H9 (cell line): ENCODE measurements around the gene PRPF6. TPM values are rescaled to one million over a fixed set of nuclear protein-coding genes. Genes with fewer than 3 reads are reported as not detected.

Experiments used
- DNase-seq: peaks from one replicate; pipeline ENCODE4 v3.0.0-alpha.2; 2017
- H2AFZ ChIP-seq: one replicate; pipeline ENCODE4 v1.6.1; 2013; ENCODE audit warnings: mild to moderate bottlenecking, low read length, control low read depth, moderate library complexity
- H2AK5ac ChIP-seq: 2 replicates; pipeline ENCODE4 v1.6.1; 2013; ENCODE audit warnings: low read length, control low read depth, mixed read lengths; ENCODE audit not compliant: insufficient read length
- H2BK120ac ChIP-seq: one replicate; pipeline ENCODE4 v1.6.1; 2013; ENCODE audit warnings: low read depth, mild to moderate bottlenecking, low read length, control low read depth, inconsistent platforms; ENCODE audit not compliant: poor library complexity, severe bottlenecking
- H2BK12ac ChIP-seq: 2 replicates; pipeline ENCODE4 v1.6.1; 2013; ENCODE audit warnings: low read length, control low read depth, mixed read lengths, low read depth; ENCODE audit not compliant: insufficient read length
- H2BK15ac ChIP-seq: 2 replicates; pipeline ENCODE4 v1.6.1; 2013; ENCODE audit warnings: low read depth, low read length, control low read depth
- H2BK20ac ChIP-seq: one replicate; pipeline ENCODE4 v1.6.1; 2013; ENCODE audit warnings: low read depth, mild to moderate bottlenecking, low read length, control low read depth, inconsistent platforms; ENCODE audit not compliant: poor library complexity, severe bottlenecking
- H2BK5ac ChIP-seq: 2 replicates; pipeline ENCODE4 v1.6.1; 2013; ENCODE audit warnings: low read length, control low read depth, mixed read lengths; ENCODE audit not compliant: insufficient read length
- H3K14ac ChIP-seq: 2 replicates; pipeline ENCODE4 v1.6.1; 2013; ENCODE audit warnings: low read length, control low read depth; ENCODE audit not compliant: insufficient read depth
- H3K18ac ChIP-seq: 2 replicates; pipeline ENCODE4 v1.6.1; 2013; ENCODE audit warnings: low read depth, mild to moderate bottlenecking, mixed read lengths, low read length, control low read depth; ENCODE audit not compliant: insufficient read length
- H3K23ac ChIP-seq: 2 replicates; pipeline ENCODE4 v1.6.1; 2013; ENCODE audit warnings: low read length, control low read depth, mixed read lengths, low read depth; ENCODE audit not compliant: insufficient read length
- H3K23me2 ChIP-seq: 2 replicates; pipeline ENCODE4 v1.6.1; 2013; ENCODE audit warnings: low read depth, mild to moderate bottlenecking, mixed read lengths, low read length, control low read depth; ENCODE audit not compliant: insufficient read length, poor library complexity, severe bottlenecking
- H3K27ac ChIP-seq: 2 replicates; pipeline ENCODE4 v1.5.1; 2013; ENCODE audit warnings: low read length, control low read depth, mixed read lengths, low read depth; ENCODE audit not compliant: insufficient read length
- H3K27me3 ChIP-seq: 2 replicates; pipeline ENCODE4 v1.6.1; 2013; ENCODE audit warnings: low read length, control low read depth, inconsistent platforms; ENCODE audit not compliant: insufficient read depth
- H3K4ac ChIP-seq: 2 replicates; pipeline ENCODE4 v1.6.1; 2013; ENCODE audit warnings: low read depth, mild to moderate bottlenecking, control low read depth, inconsistent platforms, low read length, moderate library complexity
- H3K4me1 ChIP-seq: 2 replicates; pipeline ENCODE4 v1.6.1; 2013; ENCODE audit warnings: low read length, control low read depth, inconsistent platforms; ENCODE audit not compliant: insufficient read depth
- H3K4me2 ChIP-seq: 2 replicates; pipeline ENCODE4 v1.6.1; 2013; ENCODE audit warnings: low read length, control low read depth, mixed read lengths; ENCODE audit not compliant: insufficient read length, insufficient read depth
- H3K56ac ChIP-seq: 2 replicates; pipeline ENCODE4 v1.6.1; 2013; ENCODE audit warnings: low read depth, mild to moderate bottlenecking, mixed read lengths, low read length, control low read depth; ENCODE audit not compliant: insufficient read length
- H3K79me1 ChIP-seq: 2 replicates; pipeline ENCODE4 v1.6.1; 2013; ENCODE audit warnings: low read depth, mild to moderate bottlenecking, moderate library complexity, low read length, control low read depth, inconsistent platforms; ENCODE audit not compliant: insufficient read depth, poor library complexity, severe bottlenecking
- H3K79me2 ChIP-seq: 2 replicates; pipeline ENCODE4 v1.6.1; 2013; ENCODE audit warnings: low read length, control low read depth, inconsistent platforms; ENCODE audit not compliant: insufficient read depth
- H3K9ac ChIP-seq: 2 replicates; pipeline ENCODE4 v1.6.1; 2013; ENCODE audit warnings: low read length, control low read depth, mixed read lengths; ENCODE audit not compliant: insufficient read length; ENCODE audit errors: extremely low read depth
- H3K9me3 ChIP-seq: one replicate; pipeline ENCODE4 v1.6.1; 2013; ENCODE audit warnings: low read depth, low read length, inconsistent platforms; ENCODE audit not compliant: control insufficient read depth
- H3T11ph ChIP-seq: one replicate; pipeline ENCODE4 v1.6.1; 2013; ENCODE audit warnings: mild to moderate bottlenecking, low read length, control low read depth, inconsistent platforms
- H4K20me1 ChIP-seq: one replicate; pipeline ENCODE4 v1.6.1; 2013; ENCODE audit not compliant: control insufficient read depth, insufficient read length, insufficient read depth
- H4K5ac ChIP-seq: 2 replicates; pipeline ENCODE4 v1.6.1; 2013; ENCODE audit warnings: low read depth, mild to moderate bottlenecking, mixed read lengths, low read length, control low read depth; ENCODE audit not compliant: insufficient read length
- H4K8ac ChIP-seq: replicated peaks from 2 replicates; pipeline ENCODE4 v1.6.1; 2013; ENCODE audit warnings: low read length, control low read depth, mixed read lengths, low read depth; ENCODE audit not compliant: insufficient read length
- H4K91ac ChIP-seq: 2 replicates; pipeline ENCODE4 v1.6.1; 2013; ENCODE audit warnings: low read depth, mild to moderate bottlenecking, moderate library complexity, mixed read lengths, low read length, control low read depth; ENCODE audit not compliant: insufficient read length
- H3K27ac Mint-ChIP-seq, 3 experiments: 2 replicates in 2 of 3; 3 replicates in 1 of 3; pipeline ENCODE4 v1.8.0; 2020 to 2021; ENCODE audit warnings: mixed read lengths in 3 of 3, mild to moderate bottlenecking in 1 of 3, moderate library complexity in 1 of 3
- H3K27me3 Mint-ChIP-seq: 2 replicates; pipeline ENCODE4 v1.8.0; 2021; ENCODE audit warnings: low read depth, mild to moderate bottlenecking, moderate library complexity, mixed read lengths
- H3K36me3 Mint-ChIP-seq, 3 experiments: 2 replicates in 2 of 3; 3 replicates in 1 of 3; pipeline ENCODE4 v1.8.0; 2020 to 2021; ENCODE audit warnings: low read depth in 3 of 3, mixed read lengths in 3 of 3; ENCODE audit not compliant: insufficient read depth in 1 of 3
- H3K4me1 Mint-ChIP-seq, 2 experiments: 2 replicates each; pipeline ENCODE4 v1.8.0; 2020; ENCODE audit warnings: mixed read lengths in 2 of 2
- H3K4me3 Mint-ChIP-seq, 2 experiments: 2 replicates in 1 of 2; 3 replicates in 1 of 2; pipeline ENCODE4 v1.8.0; 2020 to 2021; ENCODE audit warnings: mild to moderate bottlenecking in 2 of 2, mixed read lengths in 2 of 2, moderate library complexity in 1 of 2
- H3K9me3 Mint-ChIP-seq, 2 experiments: 2 replicates in 1 of 2; 3 replicates in 1 of 2; pipeline ENCODE4 v1.8.0; 2020; ENCODE audit warnings: mild to moderate bottlenecking in 2 of 2, mixed read lengths in 2 of 2, moderate library complexity in 1 of 2
- CTCF ChIP-seq: fragments of 200-600 bp; sonication (generic); conservative IDR thresholded peaks from 3 replicates; pipeline ENCODE4 v1.8.0; 2021; ENCODE audit warnings: antibody characterized with exemption, mild to moderate bottlenecking
- WGBS: extraction: QIAGEN DNeasy Blood & Tissue Kit; methylation state at CpG from one replicate; pipeline ENCODE4 v1.1.7; 2013; ENCODE audit warnings: missing lambda C conversion rate, low lambda C conversion rate, mixed read lengths; ENCODE audit not compliant: insufficient read length; ENCODE audit errors: extremely low coverage; 5-methylcytosine and 5-hydroxymethylcytosine counted together
- total RNA-seq: library from RNA; stranded (reverse); gene quantifications from 2 replicates; pipeline ENCODE4 v1.2.1, GENCODE V29; 2021

PRPF6 gene
- total RNA-seq, 1 experiment from 2014 or later, result 87.9 TPM

- Histone ChIP-seq H4K91ac (no peak within 1 kb of the TSS), H3K18ac (no peak within 1 kb of the TSS), H4K20me1 (no peaks in the 10 kb centered on the region), H3K79me1 (no peaks in the 10 kb centered on the region), H3K56ac (no peak within 1 kb of the TSS), H3K4me1 (no peaks in the 10 kb centered on the region), H2AK5ac (no peak within 1 kb of the TSS), H3K23me2 (no peaks in the 10 kb centered on the region), H4K8ac (no peak within 1 kb of the TSS), H3K23ac (no peak within 1 kb of the TSS), H3K4me2 (peak within 1 kb of the TSS; percentile 7), H3T11ph (no peak within 1 kb of the TSS), H3K9ac (no peak within 1 kb of the TSS), H4K5ac (no peak within 1 kb of the TSS), H2BK20ac (no peak within 1 kb of the TSS), H3K79me2 (no peaks in the 10 kb centered on the region), H3K27me3 (peaks cover 26% of the 10 kb centered on the region; the same call in 1 of the 2 replicates), H3K14ac (no peak within 1 kb of the TSS), H3K4ac (no peak within 1 kb of the TSS), H2AFZ (no peak within 1 kb of the TSS), H3K27ac (no peak within 1 kb of the TSS), H2BK5ac (no peak within 1 kb of the TSS), H2BK120ac (no peak within 1 kb of the TSS), H2BK15ac (no peak within 1 kb of the TSS), H3K9me3 (no peaks in the 10 kb centered on the region), H2BK12ac (no peak within 1 kb of the TSS)
- Mint-ChIP-seq H3K27ac (no peak within 1 kb of the TSS), H3K9me3 (peaks cover 0 to 3% of the 10 kb centered on the region in 2 experiments; a peak in 1 of 5 replicates), H3K4me3 (peak within 1 kb of the TSS; percentile 56 to 75), H3K27me3 (peaks cover 76% of the 10 kb centered on the region), H3K4me1 (peaks cover 22 to 31% of the 10 kb centered on the region in 2 experiments), H3K36me3 (peaks cover 0 to 2% (median 0%) of the 10 kb centered on the region in 3 experiments; a peak in 2 of 7 replicates)
- peak; percentile 53 for DNase-seq
- WGBS, result no CpG with 5 or more reads among the region's 111 CpGs
- no peak for TF ChIP-seq CTCF
Measured at GRCh38 chr20:64049060-64049877, 68.3 kb downstream of the PRPF6 start, which contains the start of gene SOX18. SOX18 (minus strand) TSS chr20:64049639; CDS start chr20:64049516, 123 bp downstream.
